Endothelial cell of umbilical vein (primary cell): ENCODE results near the gene SYNE3.

Source experiments
- CTCF ChIP-seq, 2 donors: IDR thresholded peaks; 1 replicate in 1 of 2; 2 replicates in 1 of 2; pipeline ENCODE4 v1.5.1; 2011; ENCODE audit warnings: low read length in 2 of 2, mild to moderate bottlenecking in 2 of 2, moderate library complexity in 2 of 2, control low read depth in 1 of 2, inconsistent platforms in 1 of 2, low read depth in 1 of 2; ENCODE audit not compliant: insufficient read depth in 1 of 2; ENCODE audit errors: extremely low read depth in 1 of 2
- EZH2 ChIP-seq: IDR thresholded peaks from 2 replicates; pipeline ENCODE4 v1.6.1; 2012; ENCODE audit warnings: borderline replicate concordance, low read depth, mild to moderate bottlenecking, moderate library complexity, low read length, inconsistent platforms; ENCODE audit not compliant: severe bottlenecking
- FOS ChIP-seq: IDR thresholded peaks from 2 replicates; pipeline ENCODE4 v1.6.1; 2011; ENCODE audit warnings: mild to moderate bottlenecking, low read length, moderate library complexity, borderline replicate concordance; ENCODE audit not compliant: insufficient read depth
- GATA2 ChIP-seq: IDR thresholded peaks from 2 replicates; pipeline ENCODE4 v1.7.0; 2011; ENCODE audit warnings: low read depth, mild to moderate bottlenecking, moderate library complexity, mixed read lengths, low read length; ENCODE audit not compliant: insufficient read length, insufficient read depth
- JUN ChIP-seq: IDR thresholded peaks from 2 replicates; pipeline ENCODE4 v1.6.1; 2011; ENCODE audit warnings: borderline replicate concordance, low read depth; ENCODE audit not compliant: insufficient read length, insufficient read depth
- MAX ChIP-seq: IDR thresholded peaks from 2 replicates; pipeline ENCODE4 v1.6.1; 2011; ENCODE audit not compliant: insufficient read depth, insufficient read length
- MYC ChIP-seq: IDR thresholded peaks from one replicate; pipeline ENCODE4 v1.6.1; 2011; ENCODE audit warnings: mild to moderate bottlenecking, low read depth, low read length
- POLR2A ChIP-seq: IDR thresholded peaks from 2 replicates; pipeline ENCODE4 v1.6.1; 2012; ENCODE audit warnings: low read depth, mild to moderate bottlenecking, control low read depth, low read length
- POLR2AphosphoS5 ChIP-seq: IDR thresholded peaks from 2 replicates; pipeline ENCODE4 v1.6.1; 2012; ENCODE audit warnings: low read depth, mild to moderate bottlenecking, control low read depth, low read length, moderate library complexity; ENCODE audit not compliant: insufficient read depth

GRCh38 chr14:95536036-95536593, 19.7 kb upstream of the SYNE3 start:
- no peak for TF ChIP-seq CTCF (IDR thresholded peaks at IDR 0.05; ENCODE audit: extremely low read depth in 1 of 2, insufficient read depth in 1 of 2, low read depth in 1 of 2, low read length in 2 of 2)
- TF ChIP-seq POLR2A = no peak
- no peak for TF ChIP-seq JUN
- no peak for TF ChIP-seq MAX
- TF ChIP-seq MYC = no peak
- no peak for TF ChIP-seq EZH2
- TF ChIP-seq POLR2AphosphoS5 = no peak
- TF ChIP-seq FOS = no peak
- TF ChIP-seq GATA2 = no peak
